SK-N-SH (cell line): ENCODE measurements around the gene CREBL2. TPM values are rescaled to one million over a fixed set of nuclear protein-coding genes. Genes with fewer than 3 reads are reported as not detected.

Source experiments
- CTCF ChIA-PET: fragments of 300-600, 350-600 bp; formaldehyde crosslinking; extraction: SDS; loops from one replicate; lab custom pipeline; 2021; lab: Yijun Ruan, JAX
- POLR2A ChIA-PET: fragments of 350-600 bp; sonication (Branson Sonifier 250); formaldehyde crosslinking; extraction: SDS; loops from one replicate; lab custom pipeline; 2020; ENCODE audit warnings: antibody characterized with exemption, inconsistent platforms; lab: Yijun Ruan, JAX
- DNase-seq: peaks from one replicate; pipeline ENCODE4 v3.0.0; 2012
- H2AFZ ChIP-seq: fragments of 200-600 bp; sonication (generic); 2 replicates; pipeline ENCODE4 v1.8.1; 2016; ENCODE audit warnings: antibody characterized with exemption, mild to moderate bottlenecking, low read depth
- H3F3A ChIP-seq: fragments of 200-600 bp; sonication (generic); replicated peaks from 2 replicates; pipeline ENCODE3; 2016; ENCODE audit warnings: antibody characterized with exemption, mild to moderate bottlenecking; ENCODE audit not compliant: insufficient read depth
- H3K27ac ChIP-seq, 2 experiments: fragments of 200-500 bp in 1 of 2; fragments of 200-600 bp in 1 of 2; sonication (Bioruptor generic) in 1 of 2; sonication (generic), shearing (Covaris generic) in 1 of 2; 2 replicates each; pipeline versions ENCODE4 v1.5.1 to v1.6.1; 2014 to 2016; ENCODE audit warnings: low read depth in 2 of 2, inconsistent platforms in 1 of 2, low read length in 1 of 2, mild to moderate bottlenecking in 1 of 2, mixed read lengths in 1 of 2
- H3K27me3 ChIP-seq: fragments of 200-600 bp; sonication (generic), shearing (Covaris generic); 2 replicates; pipeline ENCODE4 v1.6.1; 2016; ENCODE audit warnings: mixed run types; ENCODE audit not compliant: insufficient read depth
- H3K36me3 ChIP-seq, 2 experiments: fragments of 200-500 bp in 1 of 2; fragments of 200-600 bp in 1 of 2; sonication (Bioruptor generic) in 1 of 2; sonication (generic) in 1 of 2; replicated peaks in 1 of 2; 2 replicates each; pipeline versions ENCODE3 to v1.5.1; 2014 to 2016; ENCODE audit warnings: low read length in 1 of 2, mild to moderate bottlenecking in 1 of 2; ENCODE audit not compliant: insufficient read depth in 2 of 2, control insufficient read depth in 1 of 2
- H3K4me1 ChIP-seq, 2 experiments: fragments of 200-500 bp in 1 of 2; fragments of 200-600 bp in 1 of 2; sonication (Bioruptor generic) in 1 of 2; sonication (generic), shearing (Covaris generic) in 1 of 2; 2 replicates each; pipeline versions ENCODE4 v1.5.1 to v1.6.1; 2014 to 2016; ENCODE audit warnings: low read depth in 1 of 2, low read length in 1 of 2, mixed run types in 1 of 2; ENCODE audit not compliant: insufficient read depth in 2 of 2, control insufficient read depth in 1 of 2
- H3K4me2 ChIP-seq: fragments of 200-600 bp; sonication (generic), shearing (Covaris generic); 2 replicates; pipeline ENCODE4 v1.6.1; 2017; ENCODE audit warnings: mixed run types
- H3K4me3 ChIP-seq, 2 experiments: fragments of 200-500 bp in 1 of 2; fragments of 200-600 bp in 1 of 2; sonication (Bioruptor generic) in 1 of 2; sonication (generic), shearing (Covaris generic) in 1 of 2; 2 replicates each; pipeline versions ENCODE4 v1.5.1 to v1.8.1; 2014 to 2016; ENCODE audit warnings: low read depth in 2 of 2, inconsistent platforms in 1 of 2, low read length in 1 of 2, mild to moderate bottlenecking in 1 of 2, mixed read lengths in 1 of 2, moderate library complexity in 1 of 2
- H3K79me2 ChIP-seq: fragments of 200-600 bp; sonication (generic); 2 replicates; pipeline ENCODE4 v1.8.1; 2017; ENCODE audit warnings: mild to moderate bottlenecking; ENCODE audit not compliant: insufficient read depth
- H3K9ac ChIP-seq: fragments of 200-600 bp; sonication (generic); 2 replicates; pipeline ENCODE4 v1.6.1; 2017; ENCODE audit warnings: mixed run types
- H3K9me2 ChIP-seq: fragments of 200-600 bp; sonication (generic); 2 replicates; pipeline ENCODE4 v1.6.1; 2017; ENCODE audit warnings: mixed run types
- H3K9me3 ChIP-seq: fragments of 200-600 bp; sonication (generic); 2 replicates; pipeline ENCODE4 v1.6.1; 2017; ENCODE audit warnings: mixed run types, mild to moderate bottlenecking, moderate library complexity
- H4K20me1 ChIP-seq: fragments of 200-600 bp; sonication (generic); 2 replicates; pipeline ENCODE4 v1.6.1; 2017; ENCODE audit warnings: mild to moderate bottlenecking, mixed run types; ENCODE audit not compliant: insufficient read depth
- EP300 ChIP-seq, 2 experiments: IDR thresholded peaks; 2 replicates each; pipeline versions ENCODE4 v1.4.0 to v1.6.1; 2012; ENCODE audit warnings: borderline replicate concordance in 1 of 2, low read depth in 1 of 2, low read length in 1 of 2
- FOSL2 ChIP-seq: IDR thresholded peaks from 2 replicates; pipeline ENCODE4 v1.4.0; 2012; ENCODE audit warnings: low read depth, mild to moderate bottlenecking, moderate library complexity, borderline replicate concordance
- FOXM1 ChIP-seq: IDR thresholded peaks from 2 replicates; pipeline ENCODE4 v1.4.0; 2012; ENCODE audit warnings: low read depth, mild to moderate bottlenecking
- GABPA ChIP-seq: IDR thresholded peaks from 2 replicates; pipeline ENCODE4 v1.4.0; 2012; ENCODE audit warnings: low read depth, mild to moderate bottlenecking
- GATA2 ChIP-seq: sonication (generic); formaldehyde crosslinking; IDR thresholded peaks from 2 replicates; pipeline ENCODE4 v1.5.0; 2020; ENCODE audit warnings: mild to moderate bottlenecking, missing genetic modification reagents
- JUND ChIP-seq: IDR thresholded peaks from 2 replicates; pipeline ENCODE4 v1.4.0; 2012
- MEF2A ChIP-seq: IDR thresholded peaks from 2 replicates; pipeline ENCODE4 v1.4.0; 2012; ENCODE audit warnings: low read depth, borderline replicate concordance
- MXI1 ChIP-seq: IDR thresholded peaks from 2 replicates; pipeline ENCODE4 v1.6.1; 2012; ENCODE audit warnings: mild to moderate bottlenecking, low read depth, low read length, improper control_type of control experiment
- NFIC ChIP-seq: IDR thresholded peaks from 2 replicates; pipeline ENCODE4 v1.4.0; 2012; ENCODE audit warnings: borderline replicate concordance
- RFX5 ChIP-seq: IDR thresholded peaks from 2 replicates; pipeline ENCODE4 v1.6.1; 2012; ENCODE audit warnings: mild to moderate bottlenecking, improper control_type of control experiment, low read length
- SIN3A ChIP-seq: IDR thresholded peaks from 2 replicates; pipeline ENCODE4 v1.6.1; 2012; ENCODE audit warnings: low read depth, mild to moderate bottlenecking, low read length, moderate library complexity, borderline replicate concordance
- SMC3 ChIP-seq: IDR thresholded peaks from 2 replicates; pipeline ENCODE4 v1.6.1; 2012; ENCODE audit warnings: low read depth, low read length, improper control_type of control experiment
- TAF1 ChIP-seq: IDR thresholded peaks from 2 replicates; pipeline ENCODE4 v1.6.1; 2012; ENCODE audit warnings: low read depth, mild to moderate bottlenecking, low read length, moderate library complexity, borderline replicate concordance
- TCF12 ChIP-seq: IDR thresholded peaks from 2 replicates; pipeline ENCODE4 v1.4.0; 2012
- YY1 ChIP-seq: IDR thresholded peaks from 2 replicates; pipeline ENCODE4 v1.4.0; 2012; ENCODE audit warnings: low read depth, mild to moderate bottlenecking
- WGBS: methylation state at CpG from one replicate; pipeline ENCODE4 v1.1.6; 2017; ENCODE audit warnings: low lambda C conversion rate; 5-methylcytosine and 5-hydroxymethylcytosine counted together
- polyA plus RNA-seq, 3 experiments: library from polyadenylated mRNA; depleted of rRNA; stranded (reverse); fragments of >200 nt; gene quantifications; 2 replicates each; pipeline ENCODE4 v1.2.3, GENCODE V29; 2012
- TF ChIP-seq, protein P1 (sequence below): fragments of 150-350 bp; IDR thresholded peaks from 2 replicates; pipeline ENCODE4 v1.6.1; 2017; ENCODE audit warnings: antibody characterized with exemption, low read length, low read depth, borderline replicate concordance
- TF ChIP-seq, protein P2 (sequence below): IDR thresholded peaks from 2 replicates; pipeline ENCODE4; 2012
- TF ChIP-seq, protein P3 (sequence below): fragments of 200-600 bp; sonication (generic); IDR thresholded peaks from 2 replicates; pipeline ENCODE4 v1.6.1; 2017; ENCODE audit warnings: antibody characterized with exemption, mild to moderate bottlenecking, moderate library complexity

CREBL2 gene
- polyA plus RNA-seq, 1 of the 3 experiments (the other 2 are of a cell fraction), result 12.6 TPM

DNA sequence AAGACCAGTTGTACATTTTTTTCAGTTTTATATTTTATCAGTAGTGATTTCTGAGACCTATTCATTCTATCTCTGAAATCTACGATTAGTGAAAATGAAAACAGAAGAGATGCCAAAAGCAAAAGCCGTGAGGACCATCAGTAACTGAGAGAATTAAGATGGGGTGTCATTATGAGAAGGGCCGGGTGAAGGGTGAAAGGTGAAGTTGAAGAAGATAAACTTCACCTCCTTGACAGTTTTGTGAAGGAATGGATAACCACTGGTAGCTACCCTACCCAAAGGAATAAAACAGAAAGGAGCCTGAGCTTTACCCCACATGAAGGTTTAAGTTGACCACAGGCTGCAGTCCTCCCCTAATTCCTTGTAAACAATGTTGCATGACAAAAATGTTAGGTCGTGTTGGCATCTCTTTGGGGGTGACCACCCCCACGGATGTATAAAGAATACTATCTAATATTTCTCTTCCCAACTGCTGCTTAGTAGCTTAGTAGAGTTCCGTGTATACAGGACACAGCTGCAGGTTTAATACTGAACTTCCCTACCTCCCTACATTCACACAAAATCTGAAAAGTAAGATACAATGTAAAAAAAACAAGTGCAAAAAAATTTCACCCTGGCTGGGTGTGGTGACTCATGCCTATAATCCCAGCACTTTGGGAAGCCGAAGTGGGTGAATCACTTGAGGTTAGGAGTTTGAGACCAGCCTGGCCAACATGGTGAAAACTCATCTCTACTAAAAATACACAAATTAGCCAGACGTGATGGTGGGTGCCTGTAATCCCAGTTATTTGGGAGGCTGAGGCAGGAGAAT lies 60.4 kb downstream of the CREBL2 start:
- H4K20me1 ChIP-seq, result no peaks in the 10 kb centered on the region
- H3F3A ChIP-seq, result no peaks in the 10 kb centered on the region
- H3K27ac ChIP-seq, result no peak overlapping the region; a peak in 1 of 4 replicates
- ChIA-PET CTCF (interaction anchor here (0.5 to 1.2 kb wide), 4 partner anchors 9 to 295 kb away, joined by 3 to 4 read pairs (median 3); no protein-coding TSS in a partner anchor), POLR2A (no interaction called here)
- peaks cover 3 to 4% of the 10 kb centered on the region in 2 experiments; a peak in 1 of 4 replicates for H3K4me1 ChIP-seq
- no peaks in the 10 kb centered on the region for H3K9me2 ChIP-seq
- no peaks in the 10 kb centered on the region for H3K36me3 ChIP-seq
- H3K27me3 ChIP-seq, result no peaks in the 10 kb centered on the region
- H3K79me2 ChIP-seq, result no peaks in the 10 kb centered on the region
- H3K9me3 ChIP-seq, result no peaks in the 10 kb centered on the region
- no peak for DNase-seq
- no peak overlapping the region for H3K4me3 ChIP-seq
- WGBS, result 59% methylated on average over 8 of the region's 8 CpGs
- TF ChIP-seq NFIC (no peak), EP300 (IDR thresholded peaks at IDR 0.05; ENCODE audit: borderline replicate concordance in 1 of 2, low read depth in 1 of 2, low read length in 1 of 2) (no peak), TCF12 (0 out of 2 replicates have a peak, but pooled peaks have one; percentile 15), GABPA (no peak), RFX5 (no peak), FOSL2 (peak; percentile 63), JUND (peak; percentile 48; the same call in 1 of the 2 replicates), GATA2 (CRISPR knock-in tag) (no peak), MEF2A (no peak), SMC3 (no peak), YY1 (no peak), FOXM1 (no peak), MXI1 (no peak), TAF1 (no peak), SIN3A (no peak)
- TF ChIP-seq, protein P1, sequence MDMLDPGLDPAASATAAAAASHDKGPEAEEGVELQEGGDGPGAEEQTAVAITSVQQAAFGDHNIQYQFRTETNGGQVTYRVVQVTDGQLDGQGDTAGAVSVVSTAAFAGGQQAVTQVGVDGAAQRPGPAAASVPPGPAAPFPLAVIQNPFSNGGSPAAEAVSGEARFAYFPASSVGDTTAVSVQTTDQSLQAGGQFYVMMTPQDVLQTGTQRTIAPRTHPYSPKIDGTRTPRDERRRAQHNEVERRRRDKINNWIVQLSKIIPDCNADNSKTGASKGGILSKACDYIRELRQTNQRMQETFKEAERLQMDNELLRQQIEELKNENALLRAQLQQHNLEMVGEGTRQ, result no peak
- TF ChIP-seq, protein P2, sequence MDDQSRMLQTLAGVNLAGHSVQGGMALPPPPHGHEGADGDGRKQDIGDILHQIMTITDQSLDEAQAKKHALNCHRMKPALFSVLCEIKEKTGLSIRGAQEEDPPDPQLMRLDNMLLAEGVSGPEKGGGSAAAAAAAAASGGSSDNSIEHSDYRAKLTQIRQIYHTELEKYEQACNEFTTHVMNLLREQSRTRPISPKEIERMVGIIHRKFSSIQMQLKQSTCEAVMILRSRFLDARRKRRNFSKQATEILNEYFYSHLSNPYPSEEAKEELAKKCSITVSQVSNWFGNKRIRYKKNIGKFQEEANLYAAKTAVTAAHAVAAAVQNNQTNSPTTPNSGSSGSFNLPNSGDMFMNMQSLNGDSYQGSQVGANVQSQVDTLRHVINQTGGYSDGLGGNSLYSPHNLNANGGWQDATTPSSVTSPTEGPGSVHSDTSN, result no peak
- TF ChIP-seq, protein P3, sequence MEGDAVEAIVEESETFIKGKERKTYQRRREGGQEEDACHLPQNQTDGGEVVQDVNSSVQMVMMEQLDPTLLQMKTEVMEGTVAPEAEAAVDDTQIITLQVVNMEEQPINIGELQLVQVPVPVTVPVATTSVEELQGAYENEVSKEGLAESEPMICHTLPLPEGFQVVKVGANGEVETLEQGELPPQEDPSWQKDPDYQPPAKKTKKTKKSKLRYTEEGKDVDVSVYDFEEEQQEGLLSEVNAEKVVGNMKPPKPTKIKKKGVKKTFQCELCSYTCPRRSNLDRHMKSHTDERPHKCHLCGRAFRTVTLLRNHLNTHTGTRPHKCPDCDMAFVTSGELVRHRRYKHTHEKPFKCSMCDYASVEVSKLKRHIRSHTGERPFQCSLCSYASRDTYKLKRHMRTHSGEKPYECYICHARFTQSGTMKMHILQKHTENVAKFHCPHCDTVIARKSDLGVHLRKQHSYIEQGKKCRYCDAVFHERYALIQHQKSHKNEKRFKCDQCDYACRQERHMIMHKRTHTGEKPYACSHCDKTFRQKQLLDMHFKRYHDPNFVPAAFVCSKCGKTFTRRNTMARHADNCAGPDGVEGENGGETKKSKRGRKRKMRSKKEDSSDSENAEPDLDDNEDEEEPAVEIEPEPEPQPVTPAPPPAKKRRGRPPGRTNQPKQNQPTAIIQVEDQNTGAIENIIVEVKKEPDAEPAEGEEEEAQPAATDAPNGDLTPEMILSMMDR, result no peak
- H3K4me2 ChIP-seq, result no peak overlapping the region
- H3K9ac ChIP-seq, result no peak overlapping the region
- no peak overlapping the region for H2AFZ ChIP-seq
